Measurements from ENCODE around the gene PSMB3.

PSMB3 gene

GRCh38 chr17:38768417-38768816, 15.9 kb downstream of the PSMB3 start:
- no peaks in the 10 kb centered on the region for H3K79me2 ChIP-seq (ENCODE audit: control insufficient read depth, low read length)
- no peaks in the 10 kb centered on the region for H3K4me1 ChIP-seq (ENCODE audit: control insufficient read depth, low read length)
- H3K36me3 ChIP-seq (ENCODE audit: control insufficient read depth, low read length), result peaks cover 73% of the 10 kb centered on the region
- peaks cover 4% of the 10 kb centered on the region; the same call in 1 of the 2 replicates for H4K20me1 ChIP-seq (ENCODE audit: control insufficient read depth, insufficient read depth, low read depth, low read length)
- no peak overlapping the region for H3K4me3 ChIP-seq (ENCODE audit: low read length)
- TF ChIP-seq EZH2phosphoT487 (IDR thresholded peaks at IDR 0.05; ENCODE audit: borderline replicate concordance, low read length), result no peak
- TF ChIP-seq CTCF (IDR thresholded peaks at IDR 0.05; ENCODE audit: low read depth, low read length, poor library complexity, severe bottlenecking), result no peak
- H3K4me2 ChIP-seq (ENCODE audit: low read length), result no peak overlapping the region
- no peaks in the 10 kb centered on the region for H3K9me3 ChIP-seq (ENCODE audit: control insufficient read depth, insufficient read depth, low read length)
- no peaks in the 10 kb centered on the region for H3K27me3 ChIP-seq (ENCODE audit: control insufficient read depth, low read length)
- no peaks in the 10 kb centered on the region for H3K9me2 ChIP-seq (replicated peaks; ENCODE audit: control insufficient read depth, low read length)
- no peak overlapping the region for H3K27ac ChIP-seq (ENCODE audit: low read depth, low read length)
- H3F3A ChIP-seq (ENCODE audit: control insufficient read depth, insufficient read depth), result 0 out of 2 replicates have a peak, but pooled peaks cover 3% of the 10 kb centered on the region

GRCh38 chr17:38773258-38773657, 20.7 kb downstream of the PSMB3 start:
- Histone ChIP-seq H3K27me3 (ENCODE audit: control insufficient read depth, low read length) (no peaks in the 10 kb centered on the region), H3K9me2 (replicated peaks; ENCODE audit: control insufficient read depth, low read length) (no peaks in the 10 kb centered on the region), H4K20me1 (ENCODE audit: control insufficient read depth, insufficient read depth, low read depth, low read length) (no peaks in the 10 kb centered on the region; the same call in 1 of the 2 replicates), H3K4me3 (ENCODE audit: low read length) (no peak overlapping the region), H3K9me3 (ENCODE audit: control insufficient read depth, insufficient read depth, low read length) (no peaks in the 10 kb centered on the region), H3K36me3 (ENCODE audit: control insufficient read depth, low read length) (peaks cover 55% of the 10 kb centered on the region), H3F3A (ENCODE audit: control insufficient read depth, insufficient read depth) (no peaks in the 10 kb centered on the region), H3K4me1 (ENCODE audit: control insufficient read depth, low read length) (no peaks in the 10 kb centered on the region), H3K79me2 (ENCODE audit: control insufficient read depth, low read length) (no peaks in the 10 kb centered on the region), H3K27ac (ENCODE audit: low read depth, low read length) (no peak overlapping the region), H3K4me2 (ENCODE audit: low read length) (no peak overlapping the region)
- TF ChIP-seq CTCF (IDR thresholded peaks at IDR 0.05; ENCODE audit: low read depth, low read length, poor library complexity, severe bottlenecking) (no peak), EZH2phosphoT487 (IDR thresholded peaks at IDR 0.05; ENCODE audit: borderline replicate concordance, low read length) (no peak)

- Histone ChIP-seq H3K4me1 (ENCODE audit: control insufficient read depth, low read length) (no peaks in the 10 kb centered on the region), H3K9me3 (ENCODE audit: control insufficient read depth, insufficient read depth, low read length) (no peaks in the 10 kb centered on the region), H3K9me2 (replicated peaks; ENCODE audit: control insufficient read depth, low read length) (no peaks in the 10 kb centered on the region), H3K27ac (ENCODE audit: low read depth, low read length) (no peak overlapping the region), H4K20me1 (ENCODE audit: control insufficient read depth, insufficient read depth, low read depth, low read length) (no peaks in the 10 kb centered on the region), H3K79me2 (ENCODE audit: control insufficient read depth, low read length) (no peaks in the 10 kb centered on the region), H3K4me3 (ENCODE audit: low read length) (no peak overlapping the region), H3K27me3 (ENCODE audit: control insufficient read depth, low read length) (no peaks in the 10 kb centered on the region), H3F3A (ENCODE audit: control insufficient read depth, insufficient read depth) (no peaks in the 10 kb centered on the region), H3K36me3 (ENCODE audit: control insufficient read depth, low read length) (peaks cover 69% of the 10 kb centered on the region), H3K4me2 (ENCODE audit: low read length) (no peak overlapping the region)
- TF ChIP-seq CTCF (IDR thresholded peaks at IDR 0.05; ENCODE audit: low read depth, low read length, poor library complexity, severe bottlenecking), result no peak
- TF ChIP-seq EZH2phosphoT487 (IDR thresholded peaks at IDR 0.05; ENCODE audit: borderline replicate concordance, low read length), result no peak
These were observed 25.2 kb downstream of the PSMB3 start for GRCh38 chr17:38777641-38778250.
